HCT116 (cell line): ENCODE results near the gene FRMPD1. TPM values are rescaled to one million over a fixed set of nuclear protein-coding genes. Genes with fewer than 3 reads are reported as not detected.

Source experiments
- ATAC-seq: fragments of 200-7000 bp; cut with Tn5 transposase; 2 replicates; pipeline ENCODE4 v1.9.1; 2020; ENCODE audit warnings: mild to moderate bottlenecking, moderate library complexity
- BruUV-seq: library from RNA; stranded (reverse); fragments of 400-500 nt; replicated peaks from 2 replicates; lab custom pipeline; 2021; lab: Mats Ljungman, UMichigan
- CTCF ChIA-PET: fragments of 300-600 bp; sonication (Branson Sonifier 250); formaldehyde crosslinking; loops from one replicate; lab custom pipeline; 2021; ENCODE audit warnings: antibody characterized with exemption; lab: Charles Lee
- POLR2A ChIA-PET: fragments of 300-600, 350-600 bp; sonication (Branson Sonifier 250); formaldehyde crosslinking; loops from one replicate; lab custom pipeline; 2021; ENCODE audit warnings: antibody characterized with exemption; lab: Charles Lee
- RAD21 ChIA-PET, 2 experiments: fragments of 300-600 bp; sonication (Branson Sonifier 250); formaldehyde crosslinking; loops; one replicate each; lab custom pipeline; 2023; ENCODE audit warnings: low total read pairs in 2 of 2; ENCODE audit not compliant: uncharacterized antibody in 2 of 2, unreplicated experiment in 2 of 2, low non-redundant PET in 1 of 2; lab: Charles Lee
- DNase-seq: peaks from one replicate; pipeline ENCODE4 v3.0.0-alpha.2; 2010; ENCODE audit warnings: low read depth, low spot score
- H2AFZ ChIP-seq: fragments of 200-600 bp; shearing (Covaris generic), sonication (generic); 2 replicates; pipeline ENCODE4 v1.6.1; 2017; ENCODE audit warnings: low read depth, mixed run types, mixed read lengths, antibody characterized with exemption, low read length; ENCODE audit not compliant: poor library complexity, severe bottlenecking
- H3K27ac ChIP-seq: 2 replicates; pipeline ENCODE4 v1.5.1; 2012; ENCODE audit warnings: low read depth, low read length
- H3K27me3 ChIP-seq: fragments of 200-600 bp; sonication (generic); 2 replicates; pipeline ENCODE4 v1.6.1; 2016; ENCODE audit warnings: mixed run types, low read length, mixed read lengths; ENCODE audit not compliant: insufficient read depth
- H3K36me3 ChIP-seq, 2 experiments: fragments of 200-500 bp in 1 of 2; fragments of 200-600 bp in 1 of 2; sonication (Bioruptor generic) in 1 of 2; sonication (generic) in 1 of 2; 2 replicates each; pipeline versions ENCODE4 v1.5.1 to v1.6.1; 2014 to 2016; ENCODE audit warnings: low read length in 2 of 2, inconsistent platforms in 1 of 2, mixed read lengths in 1 of 2, mixed run types in 1 of 2; ENCODE audit not compliant: insufficient read depth in 2 of 2, control insufficient read depth in 1 of 2
- H3K4me1 ChIP-seq, 2 experiments: fragments of 200-600 bp in 1 of 2; sonication (generic) in 1 of 2; 2 replicates each; pipeline versions ENCODE4 v1.5.1 to v1.6.1; 2012 to 2017; ENCODE audit warnings: low read length in 2 of 2, inconsistent platforms in 1 of 2, mild to moderate bottlenecking in 1 of 2, mixed read lengths in 1 of 2, mixed run types in 1 of 2, moderate library complexity in 1 of 2; ENCODE audit not compliant: insufficient read depth in 2 of 2, control insufficient read depth in 1 of 2
- H3K4me2 ChIP-seq: fragments of 200-600 bp; sonication (generic); 2 replicates; pipeline ENCODE4 v1.6.1; 2017; ENCODE audit warnings: mixed run types, low read length, mixed read lengths
- H3K4me3 ChIP-seq, 2 experiments: fragments of 200-600 bp in 1 of 2; sonication (generic) in 1 of 2; replicated peaks in 1 of 2; 2 replicates each; pipeline ENCODE4 v1.5.1; 2011 to 2016; ENCODE audit warnings: low read length in 2 of 2, control low read depth in 1 of 2, low read depth in 1 of 2, mild to moderate bottlenecking in 1 of 2, mixed read lengths in 1 of 2, mixed run types in 1 of 2
- H3K79me2 ChIP-seq: fragments of 200-600 bp; sonication (generic); 2 replicates; pipeline ENCODE4 v1.6.1; 2017; ENCODE audit warnings: mild to moderate bottlenecking, mixed run types, low read length, moderate library complexity, mixed read lengths; ENCODE audit not compliant: insufficient read depth
- H3K9ac ChIP-seq: fragments of 200-600 bp; sonication (generic); 2 replicates; pipeline ENCODE4 v1.6.1; 2016; ENCODE audit warnings: low read length, mixed read lengths
- H3K9me2 ChIP-seq: fragments of 200-600 bp; sonication (generic), shearing (Covaris generic); 2 replicates; pipeline ENCODE4 v1.6.1; 2017; ENCODE audit warnings: mixed run types, mild to moderate bottlenecking, moderate library complexity; ENCODE audit not compliant: insufficient read depth
- H3K9me3 ChIP-seq, 2 experiments: fragments of 200-500 bp in 1 of 2; fragments of 200-600 bp in 1 of 2; sonication (Bioruptor generic) in 1 of 2; sonication (generic) in 1 of 2; 2 replicates each; pipeline ENCODE4 v1.6.1; 2014 to 2017; ENCODE audit warnings: low read length in 2 of 2, mixed read lengths in 2 of 2, inconsistent platforms in 1 of 2, low read depth in 1 of 2, mild to moderate bottlenecking in 1 of 2, mixed run types in 1 of 2, moderate library complexity in 1 of 2; ENCODE audit not compliant: control insufficient read depth in 1 of 2, insufficient read depth in 1 of 2
- H4K20me1 ChIP-seq: fragments of 200-600 bp; sonication (generic), shearing (Covaris generic); 2 replicates; pipeline ENCODE4 v1.6.1; 2017; ENCODE audit warnings: mixed run types, mild to moderate bottlenecking, moderate library complexity; ENCODE audit not compliant: insufficient read depth
- ELF1 ChIP-seq: IDR thresholded peaks from 2 replicates; pipeline ENCODE4 v1.6.1; 2012; ENCODE audit warnings: low read depth, borderline replicate concordance
- EZH2phosphoT487 ChIP-seq: fragments of 200-600 bp; IDR thresholded peaks from 2 replicates; pipeline ENCODE4 v1.6.1; 2018; ENCODE audit warnings: antibody characterized with exemption, borderline replicate concordance
- SP1 ChIP-seq: IDR thresholded peaks from 2 replicates; pipeline ENCODE4 v1.6.1; 2012; ENCODE audit warnings: low read depth
- intact Hi-C: fragments of 100-400 bp; cut with micrococcal nuclease; formaldehyde crosslinking; loops from 2 replicates; pipeline ENCODE4 v1.10.0; 2022
- total RNA-seq: library from RNA; stranded (reverse); gene quantifications from one replicate; pipeline ENCODE4 v1.2.1, GENCODE V29; 2021; ENCODE audit not compliant: unreplicated experiment

Gene FRMPD1
- total RNA-seq, 1 experiment from 2014 or later = 0.52 TPM

DNA sequence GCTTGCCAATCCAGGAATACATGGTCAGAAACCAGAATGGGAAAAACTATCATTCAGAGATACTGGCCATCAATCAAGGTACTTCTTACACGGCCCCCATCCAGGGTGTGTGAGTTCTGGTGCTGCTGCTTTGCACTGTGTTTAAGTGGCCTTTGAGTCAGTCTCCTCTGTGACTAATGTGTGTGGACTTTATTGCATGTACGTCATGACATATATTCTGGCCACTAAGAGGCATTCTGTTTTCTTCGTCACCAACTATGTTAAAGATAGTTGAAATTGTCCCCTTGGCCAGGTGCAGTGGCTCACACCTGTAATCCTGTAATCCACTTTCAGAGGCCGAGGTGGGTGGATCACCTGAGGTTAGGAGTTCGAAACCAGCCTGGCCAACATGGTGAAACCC, 125.6 kb downstream of the FRMPD1 start:
- intact Hi-C loops = no loop called here
- Histone ChIP-seq H3K4me3 (no peak overlapping the region), H3K36me3 (peaks cover 35 to 45% of the 10 kb centered on the region in 2 experiments), H3K9me3 (no peaks in the 10 kb centered on the region), H3K27ac (no peak overlapping the region)
- ATAC-seq = no peak
- no peak for TF ChIP-seq ELF1
- TF ChIP-seq, all 23 proteins: peak for 0
- no peaks in the 10 kb centered on the region for H3K4me1 ChIP-seq
- H3K9me2 ChIP-seq = no peaks in the 10 kb centered on the region
- H2AFZ ChIP-seq = no peak overlapping the region
- no peak overlapping the region for H3K9ac ChIP-seq
- H3K27me3 ChIP-seq = no peaks in the 10 kb centered on the region
- ChIA-PET POLR2A (interaction anchor here (0.7 kb wide), 1 partner anchor 582 kb away, joined by 6 read pairs; no protein-coding TSS in a partner anchor), RAD21 (no interaction called here), CTCF (no interaction called here)
- peaks cover 5% of the 10 kb centered on the region; the same call in 1 of the 2 replicates for H4K20me1 ChIP-seq
- no TSS peak for BruUV-seq
- H3K4me2 ChIP-seq = no peak overlapping the region
- no peak for DNase-seq
- H3K79me2 ChIP-seq = peaks cover 27% of the 10 kb centered on the region

DNA sequence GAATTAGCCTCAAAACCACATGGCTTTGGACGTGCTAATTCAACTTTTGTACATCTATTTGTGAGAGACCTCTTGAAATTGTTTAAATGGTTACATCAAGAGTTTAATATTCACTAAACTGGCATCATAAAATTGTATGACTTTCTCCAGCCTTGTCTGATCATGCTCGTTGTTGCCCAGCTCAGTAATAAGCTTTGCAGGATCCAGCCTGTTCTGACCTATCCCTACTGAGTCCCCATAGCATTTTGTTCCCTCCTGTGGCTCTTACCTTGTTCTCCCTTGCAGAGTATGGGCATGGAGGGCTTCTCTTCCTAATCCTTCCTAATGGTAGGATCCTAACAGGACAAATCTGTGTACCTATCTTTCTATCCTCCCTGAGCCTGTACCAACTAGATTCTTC, 127.8 kb downstream of the FRMPD1 start:
- no peak overlapping the region for H3K4me2 ChIP-seq
- POLR2A ChIA-PET = no interaction called here

More for the DNA sequence above, 127.8 kb downstream of the FRMPD1 start:
- TF ChIP-seq EZH2phosphoT487 (no peak), SP1 (no peak)
- H3K9ac ChIP-seq = no peak overlapping the region
- no peaks in the 10 kb centered on the region for H3K9me3 ChIP-seq
- ChIA-PET RAD21 (no interaction called here), CTCF (no interaction called here)
- H3K4me3 ChIP-seq = no peak overlapping the region
- ATAC-seq (no peak), DNase-seq (no peak)
- peaks cover 49% of the 10 kb centered on the region for H3K79me2 ChIP-seq
- H3K9me2 ChIP-seq = no peaks in the 10 kb centered on the region
- peaks cover 0 to under 1% of the 10 kb centered on the region in 2 experiments; a peak in 3 of 4 replicates for H3K4me1 ChIP-seq
- H4K20me1 ChIP-seq = peaks cover 14% of the 10 kb centered on the region
- H3K27me3 ChIP-seq = no peaks in the 10 kb centered on the region
- no peak overlapping the region for H2AFZ ChIP-seq
- intact Hi-C loops = no loop called here
- H3K36me3 ChIP-seq = peaks cover 54 to 55% of the 10 kb centered on the region in 2 experiments
- no peak overlapping the region for H3K27ac ChIP-seq
- BruUV-seq = no TSS peak
